H1 (cell line): Measurements from ENCODE around the gene COL4A2. TPM values are rescaled to one million over a fixed set of nuclear protein-coding genes. Genes with fewer than 3 reads are reported as not detected.

ENCODE experiments used
- CBX8 ChIP-seq: fragments of 300-800, 300-1000 bp; sonication (generic); IDR thresholded peaks from 2 replicates; pipeline ENCODE4 v1.7.1; 2016; ENCODE audit warnings: low read depth, low read length, borderline replicate concordance
- CTCF ChIP-seq, 3 experiments: IDR thresholded peaks; 1 replicate in 2 of 3; 2 replicates in 1 of 3; pipeline versions ENCODE4 v1.5.1 to v1.6.1; 2011; ENCODE audit warnings: low read length in 3 of 3, mild to moderate bottlenecking in 3 of 3, inconsistent platforms in 2 of 3, low read depth in 1 of 3, moderate library complexity in 1 of 3; ENCODE audit not compliant: insufficient read depth in 1 of 3; ENCODE audit errors: control extremely low read depth in 1 of 3
- EGR1 ChIP-seq: IDR thresholded peaks from 2 replicates; pipeline ENCODE4 v1.6.1; 2011; ENCODE audit warnings: low read depth, low read length, borderline replicate concordance
- EP300 ChIP-seq, 2 experiments: IDR thresholded peaks; 1 replicate in 1 of 2; 2 replicates in 1 of 2; pipeline ENCODE4 v1.6.1; 2011 to 2012; ENCODE audit warnings: low read depth in 2 of 2, low read length in 2 of 2, mild to moderate bottlenecking in 2 of 2, borderline replicate concordance in 1 of 2, inconsistent platforms in 1 of 2, moderate library complexity in 1 of 2
- HDAC2 ChIP-seq, 2 experiments: fragments of 300-600 bp in 1 of 2; sonication (generic) in 1 of 2; IDR thresholded peaks; 2 replicates each; pipeline ENCODE4 v1.6.1; 2011 to 2012; ENCODE audit warnings: low read depth in 2 of 2, low read length in 2 of 2, mild to moderate bottlenecking in 2 of 2, moderate library complexity in 2 of 2, borderline replicate concordance in 1 of 2, inconsistent platforms in 1 of 2
- KDM4A ChIP-seq: IDR thresholded peaks from one replicate; pipeline ENCODE4 v1.7.1; 2012; ENCODE audit warnings: low read depth, mild to moderate bottlenecking, moderate library complexity, low read length, inconsistent platforms; ENCODE audit not compliant: severe bottlenecking
- MAX ChIP-seq: IDR thresholded peaks from 2 replicates; pipeline ENCODE4 v1.6.1; 2012; ENCODE audit warnings: inconsistent platforms
- RXRA ChIP-seq: IDR thresholded peaks from 2 replicates; pipeline ENCODE4 v1.6.1; 2011; ENCODE audit warnings: low read depth, mild to moderate bottlenecking, low read length, moderate library complexity; ENCODE audit not compliant: insufficient read depth
- SAP30 ChIP-seq: fragments of 300-600 bp; sonication (generic); IDR thresholded peaks from 2 replicates; pipeline ENCODE4 v1.7.1; 2012; ENCODE audit warnings: low read length, moderate library complexity, mild to moderate bottlenecking, inconsistent platforms; ENCODE audit not compliant: insufficient read depth, insufficient replicate concordance
- SIN3A ChIP-seq, 2 experiments: IDR thresholded peaks in 1 of 2; conservative IDR thresholded peaks in 1 of 2; 2 replicates each; pipeline ENCODE4 v1.6.1; 2011 to 2012; ENCODE audit warnings: low read length in 2 of 2, improper control_type of control experiment in 1 of 2, low read depth in 1 of 2, mild to moderate bottlenecking in 1 of 2
- SIRT6 ChIP-seq: IDR thresholded peaks from one replicate; pipeline ENCODE4 v1.7.1; 2012; ENCODE audit warnings: low read length, inconsistent platforms
- SIX5 ChIP-seq: IDR thresholded peaks from 2 replicates; pipeline ENCODE4 v1.6.1; 2011; ENCODE audit warnings: mild to moderate bottlenecking, low read depth, low read length
- SP2 ChIP-seq: IDR thresholded peaks from 2 replicates; pipeline ENCODE4 v1.6.1; 2012; ENCODE audit warnings: mild to moderate bottlenecking, low read length, inconsistent platforms
- SP4 ChIP-seq: IDR thresholded peaks from 2 replicates; pipeline ENCODE4 v1.6.1; 2012; ENCODE audit warnings: low read length, inconsistent platforms
- TBP ChIP-seq: IDR thresholded peaks from 2 replicates; pipeline ENCODE4 v1.6.1; 2011; ENCODE audit warnings: low read depth, low read length, improper control_type of control experiment
- TEAD4 ChIP-seq: IDR thresholded peaks from 2 replicates; pipeline ENCODE4 v1.6.1; 2012; ENCODE audit warnings: low read depth, low read length, inconsistent platforms, mixed read lengths
- YY1 ChIP-seq: IDR thresholded peaks from 2 replicates; pipeline ENCODE4 v1.6.1; 2011; ENCODE audit warnings: low read depth, mild to moderate bottlenecking, low read length
- polyA plus RNA-seq, 7 experiments: library from polyadenylated mRNA; depleted of rRNA in 3 of 7; stranded (reverse) in 5 of 7; unstranded in 2 of 7; fragments of >200 nt in 5 of 7; fragments of 200-250 nt in 2 of 7; gene quantifications; 1 replicate in 5 of 7; 2 replicates in 1 of 7; 4 replicates in 1 of 7; pipeline versions ENCODE4 v1.2.1 to v1.2.3, GENCODE V29; 2011 to 2013; ENCODE audit warnings: missing spikeins in 2 of 7, mixed read lengths in 2 of 7
- total RNA-seq: library from RNA; stranded (reverse); fragmentation: NEBNext Ultra II Directional; extraction: Animal tissue kit (Norgen Biotek cat#: 25700); gene quantifications from 2 replicates; pipeline ENCODE4 v1.2.1, GENCODE V29; 2021

Gene COL4A2
- total and polyA plus RNA-seq, 2 of the 8 experiments (the other 6 are each of a cell fraction or from before 2014, with no cell fraction given), result 80.4 to 87.3 TPM

GRCh38 chr13:110306340-110306959 is 634 bp upstream of the COL4A2 start (continued):
- TF ChIP-seq SAP30 (no peak), HDAC2 (IDR thresholded peaks at IDR 0.05; ENCODE audit: borderline replicate concordance in 1 of 2, low read depth in 2 of 2, low read length in 2 of 2) (no peak; a peak in 2 of 4 replicates), RXRA (no peak), CTCF (IDR thresholded peaks at IDR 0.05; ENCODE audit: control extremely low read depth in 1 of 3, insufficient read depth in 1 of 3, low read depth in 1 of 3, low read length in 3 of 3) (no peak), SP2 (no peak), SIX5 (no peak), EGR1 (no peak), EP300 (IDR thresholded peaks at IDR 0.05; ENCODE audit: borderline replicate concordance in 1 of 2, low read depth in 2 of 2, low read length in 2 of 2) (no peak), KDM4A (peak; percentile 78), CBX8 (no peak), YY1 (no peak), MAX (no peak), SIRT6 (no peak), SIN3A (conservative IDR thresholded peaks at IDR 0.05 in 1 of 2, IDR thresholded peaks at IDR 0.05 in 1 of 2; ENCODE audit: low read depth in 1 of 2, low read length in 2 of 2) (no peak), SP4 (no peak), TBP (0 out of 2 replicates have a peak, but pooled peaks have one; percentile 15), TEAD4 (peak; percentile 45; the same call in 1 of the 2 replicates)
